Stomach (tissue), 9 donors: ENCODE results near the gene ARF1. TPM values are rescaled to one million over a fixed set of nuclear protein-coding genes. Genes with fewer than 3 reads are reported as not detected.

ENCODE experiments used
- DNase-seq, 2 donors: peaks; one replicate each; pipeline versions ENCODE4 v3.0.0 to v3.0.0-alpha.2; 2013 to 2019
- H3K27ac ChIP-seq, 5 donors: fragments of 200-600 bp in 4 of 5; sonication (generic) in 4 of 5; one replicate each; pipeline ENCODE4 v1.5.1; 2013 to 2019; ENCODE audit warnings: mild to moderate bottlenecking in 1 of 5, moderate library complexity in 1 of 5
- H3K27me3 ChIP-seq, 3 donors: fragments of 200-600 bp; sonication (generic); one replicate each; pipeline ENCODE4 v1.5.1; 2017 to 2019; ENCODE audit warnings: mixed run types in 1 of 3
- H3K36me3 ChIP-seq, 4 donors: fragments of 200-600 bp; sonication (generic); 1 replicate in 3 of 4; 2 replicates in 1 of 4; pipeline ENCODE4 v1.5.1; 2016 to 2019
- H3K4me1 ChIP-seq, 4 donors: fragments of 200-600 bp; sonication (generic); one replicate each; pipeline ENCODE4 v1.5.1; 2016 to 2019
- H3K4me3 ChIP-seq, 4 donors: fragments of 200-600 bp; sonication (generic) in 3 of 4; one replicate each; pipeline ENCODE4 v1.5.1; 2016 to 2019; ENCODE audit warnings: mild to moderate bottlenecking in 1 of 4
- H3K9me3 ChIP-seq, 4 donors: fragments of 200-600 bp; sonication (generic); one replicate each; pipeline ENCODE4 v1.5.1; 2016 to 2019
- EP300 ChIP-seq: sonication (generic); formaldehyde crosslinking; IDR thresholded peaks from one replicate; pipeline ENCODE4 v1.6.1; 2017; ENCODE audit warnings: antibody characterized with exemption
- POLR2A ChIP-seq, 4 donors: fragments of 450-650 bp; IDR thresholded peaks; one replicate each; pipeline ENCODE4 v1.6.1; 2016; ENCODE audit warnings: antibody characterized with exemption in 4 of 4, control low read depth in 2 of 4, mild to moderate bottlenecking in 1 of 4, moderate library complexity in 1 of 4
- POLR2AphosphoS5 ChIP-seq, 3 donors: sonication (generic); formaldehyde crosslinking; IDR thresholded peaks; one replicate each; pipeline ENCODE4 v1.6.1; 2016; ENCODE audit warnings: antibody characterized with exemption in 3 of 3
- WGBS, 5 donors: extraction: QIAGEN DNeasy Blood & Tissue Kit in 3 of 5; methylation state at CpG; one replicate each; pipeline versions ENCODE4 v1.1.5 to v1.1.7; 2013 to 2018; 5-methylcytosine and 5-hydroxymethylcytosine counted together
- intact Hi-C: fragments of 100-400 bp; cut with DNase I; formaldehyde crosslinking; loops from one replicate; pipeline ENCODE4 v1.15.1; 2023; ENCODE audit warnings: low total_unique reads
- polyA plus RNA-seq, 3 donors: library from polyadenylated mRNA; stranded (reverse); fragments of 200-250 nt; gene quantifications; one replicate each; pipeline ENCODE4 v1.2.3, GENCODE V29; 2013
- total RNA-seq, 5 donors: library from RNA; depleted of rRNA; stranded (reverse); fragments of >200 nt; gene quantifications; one replicate each; pipeline versions ENCODE4 v1.1.0 to v1.2.3, GENCODE V29; 2014 to 2016
- TF ChIP-seq, protein P1 (sequence below), 7 experiments: fragments of 450-650 bp in 4 of 7; fragments of 200-600 bp in 3 of 7; sonication (generic) in 3 of 7; IDR thresholded peaks; one replicate each; pipeline ENCODE4 v1.5.1; 2016 to 2019; ENCODE audit warnings: antibody characterized with exemption in 7 of 7, control low read depth in 2 of 7, mild to moderate bottlenecking in 1 of 7
- donor health status: healthy with polysubstance abuse.
- donor health status: Bipolar disorder and iron deficiency.
- donor health status: healthy.

The ARF1 gene
- total and polyA plus RNA-seq, 8 donors, result 111 to 310 (median 200) TPM

- peak in 1 of 2 donors; percentile 23 for DNase-seq
- Histone ChIP-seq H3K36me3 (no peaks in the 10 kb centered on the region), H3K4me1 (peaks cover 20 to 27% (median 25%) of the 10 kb centered on the region in 4 donors), H3K27ac (no peak overlapping the region), H3K4me3 (no peak overlapping the region), H3K9me3 (no peaks in the 10 kb centered on the region), H3K27me3 (peaks cover 11 to 100% (median 87%) of the 10 kb centered on the region in 3 donors)
- intact Hi-C loops, result no loop called here
- WGBS, 5 donors, result 44 to 54% (median 47%) methylated on average over 2 to 4 of the region's 4 CpGs
- TF ChIP-seq, protein P1, sequence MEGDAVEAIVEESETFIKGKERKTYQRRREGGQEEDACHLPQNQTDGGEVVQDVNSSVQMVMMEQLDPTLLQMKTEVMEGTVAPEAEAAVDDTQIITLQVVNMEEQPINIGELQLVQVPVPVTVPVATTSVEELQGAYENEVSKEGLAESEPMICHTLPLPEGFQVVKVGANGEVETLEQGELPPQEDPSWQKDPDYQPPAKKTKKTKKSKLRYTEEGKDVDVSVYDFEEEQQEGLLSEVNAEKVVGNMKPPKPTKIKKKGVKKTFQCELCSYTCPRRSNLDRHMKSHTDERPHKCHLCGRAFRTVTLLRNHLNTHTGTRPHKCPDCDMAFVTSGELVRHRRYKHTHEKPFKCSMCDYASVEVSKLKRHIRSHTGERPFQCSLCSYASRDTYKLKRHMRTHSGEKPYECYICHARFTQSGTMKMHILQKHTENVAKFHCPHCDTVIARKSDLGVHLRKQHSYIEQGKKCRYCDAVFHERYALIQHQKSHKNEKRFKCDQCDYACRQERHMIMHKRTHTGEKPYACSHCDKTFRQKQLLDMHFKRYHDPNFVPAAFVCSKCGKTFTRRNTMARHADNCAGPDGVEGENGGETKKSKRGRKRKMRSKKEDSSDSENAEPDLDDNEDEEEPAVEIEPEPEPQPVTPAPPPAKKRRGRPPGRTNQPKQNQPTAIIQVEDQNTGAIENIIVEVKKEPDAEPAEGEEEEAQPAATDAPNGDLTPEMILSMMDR (IDR thresholded peaks at IDR 0.05), result no peak
- no peak for TF ChIP-seq POLR2AphosphoS5 (IDR thresholded peaks at IDR 0.05)
- no peak for TF ChIP-seq POLR2A (IDR thresholded peaks at IDR 0.05)
- no peak for TF ChIP-seq EP300
Observed at GRCh38 chr1:228062812-228063211, 19.7 kb upstream of the ARF1 start.

- peak in 1 of 2 donors; percentile 23 for DNase-seq
Observed at GRCh38 chr1:228063251-228064191, 19.0 kb upstream of the ARF1 start.

DNA sequence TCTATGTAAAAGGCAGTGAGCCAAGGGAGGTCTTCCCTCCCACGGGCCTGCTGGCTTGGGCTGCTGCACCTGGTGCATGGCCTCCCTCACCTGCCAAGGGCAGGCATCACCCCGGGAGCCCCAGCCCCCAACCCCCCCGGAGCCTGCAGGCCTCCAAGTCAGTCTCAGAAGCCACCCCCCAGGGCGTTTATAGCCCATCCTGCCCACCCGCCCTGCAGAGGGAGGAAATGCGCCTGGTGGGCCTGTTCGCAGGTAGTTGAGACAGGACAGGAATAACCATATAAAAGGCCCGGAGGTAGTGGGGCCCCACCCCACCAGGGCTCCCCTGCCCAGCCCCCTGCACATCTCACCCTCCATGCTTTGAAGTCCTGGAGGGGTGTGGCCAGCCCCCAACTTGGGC, 18.2 kb upstream of the ARF1 start:
- Histone ChIP-seq H3K9me3 (no peaks in the 10 kb centered on the region), H3K36me3 (no peaks in the 10 kb centered on the region), H3K27ac (no peak overlapping the region), H3K4me1 (peaks cover 15 to 20% (median 18%) of the 10 kb centered on the region in 4 donors), H3K27me3 (peaks cover 11 to 100% (median 77%) of the 10 kb centered on the region in 3 donors), H3K4me3 (no peak overlapping the region)
- 47 to 81% (median 66%) methylated on average over 3 to 8 of the region's 8 CpGs for WGBS, 5 donors
- TF ChIP-seq EP300, result no peak
- TF ChIP-seq, protein P1 (IDR thresholded peaks at IDR 0.05), result no peak
- no peak for TF ChIP-seq POLR2AphosphoS5 (IDR thresholded peaks at IDR 0.05)
- no peak for TF ChIP-seq POLR2A (IDR thresholded peaks at IDR 0.05)
- DNase-seq, result peak in 1 of 2 donors; percentile 17
- intact Hi-C loops, result no loop called here

More at GRCh38 chr1:228063251-228064191, 19.0 kb upstream of the ARF1 start:
- Histone ChIP-seq H3K27ac (no peak overlapping the region), H3K27me3 (peaks cover 11 to 100% (median 85%) of the 10 kb centered on the region in 3 donors), H3K4me3 (no peak overlapping the region), H3K4me1 (peaks cover 20 to 27% (median 24%) of the 10 kb centered on the region in 4 donors), H3K9me3 (no peaks in the 10 kb centered on the region), H3K36me3 (no peaks in the 10 kb centered on the region)
- intact Hi-C loops, result no loop called here
- TF ChIP-seq, protein P1 (IDR thresholded peaks at IDR 0.05), result no peak
- TF ChIP-seq POLR2A (IDR thresholded peaks at IDR 0.05), result no peak
- TF ChIP-seq POLR2AphosphoS5 (IDR thresholded peaks at IDR 0.05), result no peak
- no peak for TF ChIP-seq EP300
- WGBS, 5 donors, result 82 to 91% (median 89%) methylated on average over 9 to 15 of the region's 15 CpGs

DNA sequence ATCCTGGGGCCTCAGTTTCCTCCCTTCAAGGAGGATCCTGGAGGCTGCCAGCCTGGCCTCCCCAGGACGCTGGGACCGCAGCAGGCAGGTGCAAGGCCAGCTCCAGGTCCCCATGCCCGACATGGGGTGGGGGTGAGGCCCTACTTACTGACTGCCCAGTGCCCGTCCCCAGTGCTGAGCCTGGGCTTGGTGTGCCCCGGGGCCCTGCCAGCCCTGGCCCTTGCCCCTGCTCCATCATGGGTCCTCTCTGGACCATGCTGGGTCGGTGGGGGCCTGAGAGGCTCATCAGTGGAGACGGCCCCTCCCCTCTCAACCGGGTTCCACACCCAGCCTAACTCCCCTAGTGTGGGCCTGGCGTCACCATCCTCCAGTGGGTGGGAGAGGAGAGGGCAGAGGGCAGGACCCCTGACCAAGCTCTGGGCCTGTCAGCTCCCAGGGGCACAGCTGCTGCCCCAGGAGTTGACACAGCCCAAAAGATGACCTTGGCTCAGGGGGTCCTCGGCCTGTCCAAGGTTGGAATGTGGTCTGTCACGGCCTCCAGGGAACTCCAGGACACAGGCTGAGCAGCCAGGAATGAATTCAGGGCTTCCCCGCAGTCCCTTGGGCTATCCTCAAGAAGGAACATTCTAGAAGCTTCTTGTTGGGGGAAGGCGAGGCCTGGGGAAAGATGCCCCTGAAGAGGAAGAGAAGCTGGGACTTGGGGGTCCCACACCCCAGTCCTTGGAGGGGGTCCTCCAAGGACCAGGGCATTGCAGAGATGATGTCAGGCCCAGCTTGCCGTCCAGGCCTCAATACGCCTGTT, 17.6 kb upstream of the ARF1 start:
- intact Hi-C loops, result no loop called here
- H3K27ac ChIP-seq, result no peak overlapping the region
- peak in 1 of 2 donors; percentile 22 for DNase-seq
- no peaks in the 10 kb centered on the region for H3K9me3 ChIP-seq
- peaks cover 8 to 100% (median 70%) of the 10 kb centered on the region in 3 donors for H3K27me3 ChIP-seq
- H3K4me3 ChIP-seq, result no peak overlapping the region
- no peak for TF ChIP-seq POLR2AphosphoS5 (IDR thresholded peaks at IDR 0.05)
- TF ChIP-seq, protein P1 (IDR thresholded peaks at IDR 0.05), result no peak
- no peak for TF ChIP-seq EP300
- no peak for TF ChIP-seq POLR2A (IDR thresholded peaks at IDR 0.05)
- H3K4me1 ChIP-seq, result peaks cover 11 to 14% (median 11%) of the 10 kb centered on the region in 4 donors
- H3K36me3 ChIP-seq, result no peaks in the 10 kb centered on the region
- 65 to 78% (median 76%) methylated on average over 14 to 15 of the region's 15 CpGs for WGBS, 5 donors
